GM18873 (cell line): ENCODE data around the gene FLT1.

ENCODE experiments used
- ATAC-seq: cut with Tn5 transposase; IDR thresholded peaks from one replicate; pipeline ENCODE4 v1.9.1; 2021; ENCODE audit warnings: mild to moderate bottlenecking, moderate library complexity, moderate number of reproducible peaks; ENCODE audit not compliant: unreplicated experiment, low FRiP score

Gene FLT1

DNA sequence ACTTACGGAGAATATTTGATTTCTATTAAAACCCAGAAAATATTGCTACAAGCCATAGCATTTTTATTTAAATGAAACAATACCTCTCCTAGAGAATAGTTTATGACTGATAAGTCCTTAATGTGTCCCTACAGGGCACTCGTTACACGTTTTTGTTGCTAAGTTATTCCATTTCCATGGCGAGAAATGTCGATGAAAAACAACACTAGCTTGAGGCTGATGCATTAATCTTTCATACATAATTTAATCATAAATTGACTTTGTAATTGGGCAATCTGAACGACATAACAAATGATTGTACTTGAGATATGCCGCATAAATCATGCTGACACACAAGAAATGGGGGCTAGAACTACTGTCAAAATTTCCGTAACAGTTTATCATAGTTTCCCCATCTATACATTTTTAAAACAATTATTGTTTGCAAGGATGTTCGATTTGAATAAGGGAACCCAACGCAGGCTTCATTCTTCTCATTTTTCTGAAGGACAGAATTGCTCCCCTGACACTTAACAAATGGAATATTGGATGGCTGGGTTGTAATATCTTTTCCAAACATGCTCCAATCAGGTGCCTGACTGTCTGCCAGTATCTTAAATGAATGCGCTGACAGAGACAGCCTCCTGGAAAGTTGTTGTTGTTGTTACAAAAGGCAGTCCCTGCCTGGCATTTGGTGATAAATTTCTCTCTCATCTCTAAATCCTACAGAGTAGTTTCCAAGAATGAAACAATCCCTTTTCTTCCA lies 61.9 kb downstream of the FLT1 start:
- no peak for ATAC-seq

DNA sequence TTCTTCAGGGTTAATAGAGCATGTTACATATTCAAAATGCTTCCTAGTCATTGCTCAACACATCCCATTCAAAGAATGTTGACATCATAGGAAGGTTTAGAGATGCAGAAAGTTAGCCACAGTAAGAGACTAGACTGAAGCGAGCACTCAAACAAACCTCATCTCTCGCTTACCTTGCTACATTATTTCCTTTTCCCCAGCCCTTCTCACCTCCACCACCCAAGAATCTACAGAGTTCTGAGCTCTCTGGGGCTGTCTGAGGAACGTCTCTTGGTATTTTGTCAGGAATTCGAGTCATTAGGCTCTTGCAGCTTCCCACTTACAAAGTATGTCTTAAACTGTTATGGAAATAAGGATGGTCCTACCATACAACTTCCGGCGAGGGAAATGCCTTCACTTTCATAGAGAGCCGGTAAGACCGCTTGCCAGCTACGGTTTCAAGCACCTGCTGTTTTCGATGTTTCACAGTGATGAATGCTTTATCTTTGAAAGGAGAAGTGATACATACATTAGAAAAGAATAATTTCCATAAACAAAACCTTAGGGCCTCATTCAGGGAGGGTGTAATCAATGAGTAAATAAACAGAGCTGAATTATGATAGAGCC lies 65.1 kb downstream of the FLT1 start:
- ATAC-seq, result peak; percentile 88

DNA sequence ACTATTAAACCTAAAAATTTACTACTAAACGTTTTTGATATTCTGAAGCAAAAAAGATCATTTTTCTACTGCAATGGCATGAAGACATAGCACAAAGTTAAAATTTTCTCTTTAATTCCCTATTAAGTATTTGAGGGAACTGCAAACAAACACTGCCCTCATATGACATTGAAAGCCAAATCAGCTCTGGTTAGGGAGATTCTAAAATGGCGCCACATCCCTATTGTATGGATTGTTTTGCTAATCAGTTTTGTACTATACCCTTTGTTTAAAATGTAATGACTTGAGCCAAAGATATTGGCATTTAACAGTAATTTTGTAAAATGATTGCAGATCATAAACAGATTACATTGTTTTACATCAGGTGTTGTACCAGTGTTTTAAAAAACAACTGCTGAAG lies 65.8 kb downstream of the FLT1 start:
- no peak for ATAC-seq

DNA sequence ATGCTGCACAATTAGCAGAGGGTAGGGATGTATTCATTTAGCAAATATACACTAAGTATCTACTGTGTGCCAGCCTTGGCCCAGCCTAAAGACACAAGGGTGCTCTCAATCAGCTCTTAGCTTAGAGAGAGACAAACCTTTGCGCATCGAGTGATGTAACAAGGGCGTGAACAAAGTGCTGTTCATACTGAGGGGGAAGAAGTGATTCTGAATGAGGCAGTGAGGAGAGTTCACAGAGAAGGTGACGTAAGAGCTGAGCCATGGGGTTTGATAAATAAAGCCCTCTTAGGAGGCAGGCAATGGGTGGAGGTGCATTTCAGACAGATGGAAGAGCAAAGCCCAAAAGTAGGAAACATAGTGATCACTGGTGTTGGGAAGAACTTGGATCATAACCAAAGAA lies 68.5 kb downstream of the FLT1 start:
- no peak for ATAC-seq

DNA sequence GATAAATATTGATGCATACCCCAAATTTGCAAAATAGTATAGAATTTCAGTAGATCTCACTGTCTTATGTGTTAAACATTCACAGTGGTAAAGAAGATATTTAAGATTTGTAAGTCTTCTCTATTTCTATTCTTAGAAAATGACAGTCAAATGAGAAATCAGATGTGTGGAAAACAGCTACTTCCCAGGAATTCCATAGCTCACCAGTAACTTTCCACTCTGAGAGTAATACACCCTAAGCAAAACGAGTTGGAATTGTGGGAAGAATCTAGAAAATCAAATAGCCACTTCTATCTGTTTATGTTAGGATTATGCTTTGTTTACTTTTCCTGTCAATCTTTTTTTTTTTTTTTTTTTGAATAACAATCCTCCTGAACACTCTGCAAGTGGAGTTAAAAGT lies 69.1 kb downstream of the FLT1 start:
- no peak for ATAC-seq

DNA sequence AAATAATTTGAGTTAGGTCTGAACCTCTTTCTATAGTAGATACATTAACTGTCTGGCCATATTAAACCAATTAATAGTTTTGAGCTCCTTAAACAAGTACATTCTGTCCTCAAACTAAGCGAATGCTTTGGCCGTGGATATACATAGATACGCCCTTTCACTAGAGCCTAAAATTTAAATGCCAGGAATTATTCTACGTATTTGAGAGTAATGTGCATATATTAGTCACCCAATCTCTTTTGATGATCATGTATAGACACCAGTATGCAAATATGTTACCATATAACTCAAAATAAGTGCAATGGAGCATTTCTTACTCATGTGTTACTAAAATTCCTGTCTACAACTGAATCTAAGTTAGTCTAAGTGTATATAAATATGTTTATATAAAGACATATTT lies 70.4 kb downstream of the FLT1 start:
- no peak for ATAC-seq

DNA sequence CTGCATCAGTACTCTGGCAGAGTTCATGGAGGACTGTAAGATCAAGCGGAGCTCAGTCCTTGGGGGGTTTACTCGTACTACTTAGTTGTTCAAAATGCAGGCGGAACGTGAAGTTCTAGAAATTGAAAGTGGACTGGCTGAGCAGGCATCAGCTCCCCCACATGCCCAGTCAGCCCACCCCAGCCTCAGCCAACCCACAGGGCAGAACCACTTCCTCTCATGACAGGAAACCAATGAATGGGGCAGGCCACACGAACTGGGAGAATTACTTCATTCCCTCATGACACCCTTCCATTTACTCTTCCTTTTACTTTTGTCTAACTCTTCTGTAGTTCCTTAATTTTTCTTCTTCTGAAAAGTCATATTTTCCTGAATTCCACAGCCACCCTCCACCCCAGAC lies 71.9 kb downstream of the FLT1 start:
- ATAC-seq, result peak; percentile 76

DNA sequence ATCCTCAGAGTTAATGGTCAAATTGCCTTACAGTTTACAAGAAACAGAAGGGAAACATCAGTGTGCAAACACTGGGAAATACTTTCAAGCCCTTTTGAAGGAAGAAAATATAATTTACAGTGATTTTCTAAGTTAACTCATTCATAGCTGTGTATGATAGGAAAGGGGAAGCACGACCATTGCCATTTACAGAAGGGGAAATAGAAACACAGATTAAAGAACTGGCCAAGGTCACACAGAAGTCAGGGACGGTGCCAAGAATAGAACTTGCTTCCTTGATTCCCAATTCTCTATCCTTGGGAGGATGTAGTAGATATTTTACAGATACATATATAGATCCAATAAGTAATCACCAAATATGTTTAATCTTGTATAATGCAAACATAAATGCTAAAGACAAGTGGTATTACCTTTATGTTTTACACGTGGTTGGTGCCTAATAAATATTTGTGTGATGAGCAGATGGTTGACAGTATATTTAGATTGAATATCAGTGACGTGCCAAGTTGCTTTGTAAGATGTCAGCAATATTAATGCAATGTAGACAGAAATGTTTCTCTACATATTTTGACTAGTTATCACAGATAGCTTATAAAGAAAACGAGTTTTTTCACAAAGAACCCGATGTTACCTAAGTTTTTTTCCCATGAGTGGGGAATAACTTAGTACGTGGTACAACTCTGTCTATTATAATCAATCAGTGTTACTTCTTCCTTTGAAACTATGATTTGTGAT lies 73.1 kb downstream of the FLT1 start:
- no peak for ATAC-seq

DNA sequence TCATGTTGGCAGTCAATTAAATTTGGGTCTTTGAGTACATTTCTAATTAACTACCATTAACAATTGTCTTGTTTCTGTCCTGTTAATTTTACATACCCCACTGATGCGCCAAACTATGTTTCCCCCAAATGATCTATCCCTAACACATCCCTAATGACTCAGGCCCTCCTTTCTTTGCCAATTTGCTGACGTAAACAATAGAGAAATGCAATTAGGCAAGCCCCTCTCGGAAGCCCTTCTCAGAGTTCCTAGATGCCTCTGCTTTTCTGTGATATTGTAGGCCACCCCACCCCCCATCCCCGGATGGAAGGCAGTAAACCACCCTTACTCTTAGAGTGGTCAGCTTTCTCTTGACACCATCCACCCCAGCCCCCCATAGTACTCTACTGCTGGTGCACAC lies 74.2 kb downstream of the FLT1 start:
- no peak for ATAC-seq

DNA sequence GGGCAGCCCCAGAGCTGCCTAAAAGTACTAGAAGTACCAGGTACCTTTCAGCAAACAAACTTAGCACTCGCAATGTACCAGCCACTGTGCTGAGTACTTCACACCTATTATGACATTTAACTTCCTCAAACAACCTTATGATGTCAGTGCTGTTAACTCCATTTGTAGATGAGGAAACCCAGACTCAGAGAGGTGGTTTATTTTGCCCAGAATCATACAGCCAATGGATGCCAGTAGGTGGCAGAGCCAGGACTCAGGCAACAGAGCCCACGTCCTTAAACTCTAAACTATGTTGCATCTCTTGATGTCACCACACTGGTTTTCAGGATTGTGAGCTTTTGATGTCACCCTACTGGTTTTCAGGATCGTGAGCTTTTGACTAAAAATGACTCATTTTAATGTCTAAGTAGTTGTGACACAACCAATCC lies 78.9 kb downstream of the FLT1 start:
- ATAC-seq, result no peak

DNA sequence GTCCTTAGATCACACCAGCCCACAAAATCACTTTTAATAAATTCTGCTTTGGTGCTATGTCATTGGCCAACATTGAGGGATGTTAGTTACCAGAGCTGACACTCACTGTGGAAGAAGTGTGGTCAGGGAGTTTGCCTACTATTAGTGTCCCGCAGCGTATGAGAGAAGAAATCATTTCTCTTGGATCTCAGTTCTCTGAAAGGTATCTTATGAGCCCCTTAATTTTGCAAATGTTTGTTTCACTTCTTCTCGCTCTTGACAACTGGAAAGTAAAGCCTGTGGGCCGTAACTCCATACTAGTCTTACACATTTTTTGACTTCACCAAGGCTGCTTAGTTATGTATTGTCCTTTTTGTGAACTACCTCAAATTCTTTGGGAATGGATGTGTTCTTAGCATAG lies 80.9 kb downstream of the FLT1 start:
- ATAC-seq, result no peak

DNA sequence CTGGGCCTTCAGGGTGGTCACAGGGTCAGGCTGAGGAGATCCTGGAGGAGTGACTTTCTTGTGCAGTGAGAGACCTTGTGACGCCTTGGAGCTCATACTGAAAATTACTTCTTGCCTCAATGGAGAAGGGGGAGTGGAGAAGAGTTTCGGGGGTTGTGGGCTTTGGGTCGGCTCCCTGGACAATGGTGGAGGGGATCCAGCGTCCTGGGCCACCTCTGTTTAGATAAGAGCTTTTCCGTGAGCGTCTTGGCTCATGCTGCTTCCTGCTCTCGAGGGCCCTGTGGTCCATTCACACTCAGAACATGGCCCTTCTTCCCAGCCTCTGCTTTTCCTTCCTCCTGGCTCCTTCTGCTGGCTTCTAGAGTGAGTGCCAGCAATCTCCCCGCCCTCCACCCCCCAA lies 81.9 kb downstream of the FLT1 start:
- ATAC-seq, result no peak

DNA sequence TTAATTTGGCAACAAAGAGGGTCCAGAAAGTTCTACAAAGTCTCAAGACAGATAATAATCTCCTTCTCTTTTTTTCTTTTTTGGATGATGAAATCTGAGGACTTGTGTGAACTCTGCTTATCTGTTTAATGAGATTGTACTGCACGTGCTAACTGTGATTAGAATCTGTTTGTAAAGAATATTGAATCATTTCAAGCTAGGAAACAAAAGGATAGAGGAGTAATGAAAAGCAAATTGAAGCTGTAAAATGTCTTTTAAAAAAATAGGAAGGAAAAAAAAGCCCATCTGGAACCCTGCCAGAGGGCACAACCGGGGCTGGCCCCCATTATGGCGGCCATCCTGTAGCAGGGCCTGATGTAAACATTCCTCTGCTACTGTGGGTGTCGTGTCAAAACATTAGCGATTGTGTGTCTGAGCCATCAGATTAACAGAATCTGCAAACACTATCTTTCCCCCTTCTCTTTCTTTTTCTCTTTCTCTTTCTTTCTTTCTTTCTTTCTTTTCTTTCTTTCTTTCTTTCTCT lies 83.0 kb downstream of the FLT1 start:
- no peak for ATAC-seq

DNA sequence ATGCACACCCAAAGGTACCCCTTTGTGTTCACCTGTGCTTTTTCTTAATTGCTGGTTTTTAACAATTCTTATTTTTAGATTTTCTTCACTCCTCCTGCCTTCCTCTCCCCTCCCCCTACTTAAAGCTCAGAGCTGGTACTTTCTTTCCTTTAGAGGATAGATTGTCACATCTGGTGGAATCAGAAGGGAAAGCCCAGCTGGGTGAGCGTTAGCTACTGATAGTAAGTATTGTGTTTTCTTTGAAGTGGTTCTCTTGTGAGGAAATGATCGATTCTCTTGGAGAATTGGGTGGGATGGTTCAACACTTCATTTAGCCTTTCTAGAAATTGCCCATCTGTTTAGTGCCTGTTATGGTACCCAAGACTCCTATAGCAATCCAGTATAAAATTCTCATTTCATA lies 84.8 kb downstream of the FLT1 start:
- no peak for ATAC-seq

DNA sequence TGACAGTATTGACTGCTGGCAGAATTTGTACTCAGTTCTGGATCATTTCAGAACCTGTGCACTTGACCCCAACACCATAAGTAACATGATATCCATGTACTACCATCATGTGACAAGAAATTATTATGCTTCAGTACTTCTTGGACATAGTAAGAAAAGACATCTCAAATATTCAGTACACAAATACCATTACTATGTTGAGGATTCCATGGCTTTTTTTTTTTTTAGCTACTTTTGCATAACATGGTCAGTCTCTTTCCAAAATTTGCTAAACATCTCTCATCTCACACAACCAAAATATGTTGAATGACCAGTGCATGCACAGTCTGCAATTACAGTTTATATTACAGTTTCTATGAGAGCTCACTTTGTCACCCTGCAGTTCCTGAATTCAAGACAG lies 85.3 kb downstream of the FLT1 start:
- ATAC-seq, result no peak

DNA sequence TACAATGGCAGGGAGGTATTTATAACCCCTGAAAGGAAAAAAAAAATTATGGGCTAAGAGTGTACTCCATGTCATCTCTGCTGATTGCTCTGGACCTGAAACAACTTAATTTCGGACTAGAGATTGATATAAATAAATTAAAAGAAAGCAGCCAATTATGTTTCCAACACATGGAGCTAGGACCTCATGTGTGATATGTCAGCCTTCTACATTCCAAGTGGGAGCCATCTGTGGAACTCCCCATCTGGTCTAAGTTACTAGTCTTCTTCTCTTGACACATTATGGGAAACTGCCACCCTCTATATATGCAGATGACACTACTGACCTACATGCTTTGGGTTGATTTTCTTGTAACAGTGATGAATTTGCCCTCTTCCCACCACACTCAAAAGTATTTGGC lies 86.1 kb downstream of the FLT1 start:
- ATAC-seq, result no peak

DNA sequence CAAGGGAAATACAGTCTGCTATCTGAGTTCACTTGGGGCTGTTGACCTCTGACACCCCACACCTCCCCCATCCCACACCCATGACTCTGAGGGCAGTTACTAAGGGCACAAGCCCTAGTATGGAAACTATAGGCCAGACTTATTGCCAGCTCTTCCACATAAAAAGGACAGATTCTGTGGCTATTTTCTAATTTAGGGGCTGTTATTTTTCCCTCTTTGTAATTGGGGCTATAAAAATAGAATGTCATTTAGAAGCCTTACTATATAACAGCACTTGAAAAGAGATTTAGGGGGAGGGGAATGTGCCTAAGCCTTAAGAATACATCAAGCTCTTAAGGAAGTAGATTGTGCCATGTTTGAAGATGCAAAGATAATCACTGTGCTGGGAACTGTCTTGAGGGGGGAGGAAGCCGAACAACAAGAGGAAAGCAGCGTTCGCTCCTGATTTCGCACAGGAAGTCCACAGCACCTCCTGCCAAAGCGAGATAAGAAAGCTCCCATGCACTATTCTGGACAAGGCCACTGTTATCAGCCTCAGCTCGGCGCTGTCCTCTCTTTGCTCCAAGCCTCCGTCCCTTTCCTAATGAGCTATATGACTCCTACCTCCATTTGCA lies 86.6 kb downstream of the FLT1 start:
- no peak for ATAC-seq

DNA sequence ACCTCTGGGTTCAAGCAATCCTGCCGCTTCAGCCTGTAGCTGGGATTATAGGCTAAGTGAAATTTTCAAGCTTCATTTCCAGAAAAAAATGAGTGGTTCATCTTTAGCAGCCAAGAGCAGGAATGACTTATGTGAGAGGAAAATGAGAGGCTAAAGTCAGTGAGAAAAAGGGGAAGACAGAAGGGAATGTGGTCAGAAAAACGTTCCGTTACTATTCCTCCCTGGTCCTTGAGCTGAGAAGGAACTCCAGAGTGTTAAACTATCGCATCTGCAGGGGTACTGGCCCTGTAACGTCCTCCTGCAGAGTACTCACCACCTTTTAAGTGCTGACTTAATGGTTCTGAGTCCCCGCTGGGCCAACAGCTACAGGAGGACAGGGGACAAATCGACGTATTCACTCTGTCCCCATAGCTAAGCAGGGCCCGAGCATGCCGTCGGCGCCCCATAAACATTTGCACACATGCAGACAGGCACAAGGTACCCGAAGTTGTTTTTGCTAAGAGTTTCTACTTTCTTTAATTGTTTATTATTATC lies 88.1 kb downstream of the FLT1 start:
- no peak for ATAC-seq

DNA sequence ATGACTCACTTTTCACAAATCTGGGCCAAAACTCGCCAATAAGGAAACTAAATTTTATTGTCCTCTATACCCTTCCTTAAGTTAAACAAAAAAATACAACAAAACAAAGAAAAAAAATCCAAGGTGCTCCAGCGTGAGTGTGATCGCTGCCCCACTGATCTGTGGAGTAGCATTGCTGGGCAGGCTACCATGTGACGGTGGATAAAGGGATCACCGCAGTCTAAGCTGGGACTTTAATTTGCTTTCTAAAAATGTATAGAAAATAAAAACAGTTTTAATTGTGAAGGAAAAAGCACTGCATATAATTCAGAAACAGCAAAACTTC lies 92.9 kb downstream of the FLT1 start:
- no peak for ATAC-seq

DNA sequence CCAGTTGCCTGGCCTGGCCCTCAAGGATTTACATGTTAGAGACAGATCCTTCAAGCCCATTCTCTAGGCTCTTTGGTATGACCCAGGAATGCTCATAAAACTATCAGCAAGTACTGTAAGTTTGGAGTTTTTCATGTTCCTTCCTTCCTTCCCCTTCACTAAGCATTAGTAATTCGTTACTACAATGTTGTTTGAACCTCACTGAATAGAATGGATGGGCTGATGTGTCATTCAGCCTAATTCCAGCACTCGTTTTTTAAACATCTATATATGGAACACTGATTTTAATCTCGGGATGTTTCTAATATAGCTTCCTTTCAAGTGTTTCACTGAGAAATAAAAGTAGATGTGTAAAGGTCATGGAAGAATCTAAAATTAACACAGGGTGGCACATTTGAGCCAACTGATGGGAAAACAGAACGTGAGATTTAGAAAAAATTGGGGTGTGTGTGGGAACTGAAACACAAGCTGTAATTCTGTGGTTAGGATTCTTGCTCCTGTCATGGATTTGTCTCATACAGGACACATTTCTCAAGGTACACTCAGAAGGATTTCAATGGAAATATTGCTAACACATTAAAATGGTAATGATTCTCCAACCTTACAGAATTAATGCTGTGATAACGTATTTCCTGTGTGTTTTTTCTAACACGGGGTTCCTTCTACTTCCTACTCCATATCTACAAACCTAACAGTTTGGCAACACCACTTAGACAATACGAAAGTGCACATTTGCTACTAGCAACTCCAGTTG lies 93.4 kb downstream of the FLT1 start:
- no peak for ATAC-seq
